Panc1 (cell line): Measurements from ENCODE around the gene HNRNPAB. TPM values are rescaled to one million over a fixed set of nuclear protein-coding genes. Genes with fewer than 3 reads are reported as not detected.

ENCODE experiments used
- ATAC-seq: fragments of 200-7000 bp; cut with Tn5 transposase; 2 replicates; pipeline ENCODE4 v1.9.1; 2020; ENCODE audit warnings: mild to moderate bottlenecking, moderate library complexity
- BruUV-seq: library from RNA; stranded (reverse); fragments of 400-500 nt; replicated peaks from 2 replicates; lab custom pipeline; 2021; lab: Mats Ljungman, UMichigan
- CTCF ChIA-PET: fragments of 300-600 bp; sonication (Branson Sonifier 250); formaldehyde crosslinking; loops from one replicate; lab custom pipeline; 2022; ENCODE audit warnings: antibody characterized with exemption; lab: Charles Lee
- POLR2A ChIA-PET: fragments of 300-600 bp; sonication (Branson Sonifier 250); formaldehyde crosslinking; loops from one replicate; lab custom pipeline; 2022; ENCODE audit warnings: antibody characterized with exemption; lab: Charles Lee
- DNase-seq: peaks from one replicate; pipeline ENCODE4 v3.0.0-alpha.2; 2010; ENCODE audit warnings: low read depth, low spot score
- H3K27ac ChIP-seq: 2 replicates; pipeline ENCODE4 v1.5.1; 2011; ENCODE audit warnings: mild to moderate bottlenecking, low read length, inconsistent platforms
- H3K27me3 ChIP-seq: fragments of 200-500 bp; sonication (Bioruptor generic); 2 replicates; pipeline ENCODE4 v1.6.0; 2014; ENCODE audit warnings: low read length, inconsistent platforms; ENCODE audit not compliant: control insufficient read depth, insufficient read depth
- H3K36me3 ChIP-seq: fragments of 200-500 bp; sonication (Bioruptor generic); 2 replicates; pipeline ENCODE4 v1.5.1; 2014; ENCODE audit warnings: inconsistent platforms, mild to moderate bottlenecking, low read length, moderate library complexity; ENCODE audit not compliant: control insufficient read depth, insufficient read depth
- H3K4me1 ChIP-seq: 2 replicates; pipeline ENCODE4 v1.5.1; 2011; ENCODE audit warnings: inconsistent platforms, mild to moderate bottlenecking, low read length, moderate library complexity; ENCODE audit not compliant: control insufficient read depth, insufficient read depth
- H3K4me3 ChIP-seq, 2 experiments: 2 replicates each; pipeline ENCODE4 v1.5.1; 2011 to 2012; ENCODE audit warnings: low read depth in 2 of 2, low read length in 2 of 2, mild to moderate bottlenecking in 2 of 2, inconsistent platforms in 1 of 2, moderate library complexity in 1 of 2
- H3K9me3 ChIP-seq: fragments of 200-500 bp; sonication (Bioruptor generic); 2 replicates; pipeline ENCODE4 v1.5.1; 2014; ENCODE audit warnings: low read depth, mild to moderate bottlenecking, inconsistent platforms, low read length, moderate library complexity; ENCODE audit not compliant: control insufficient read depth, insufficient read depth
- POLR2AphosphoS5 ChIP-seq: IDR thresholded peaks from 2 replicates; pipeline ENCODE4 v1.6.1; 2012; ENCODE audit warnings: mild to moderate bottlenecking, low read depth, low read length, moderate library complexity
- SIN3A ChIP-seq: IDR thresholded peaks from 2 replicates; pipeline ENCODE4 v1.6.1; 2012; ENCODE audit warnings: low read depth, mild to moderate bottlenecking, low read length, moderate library complexity, borderline replicate concordance; ENCODE audit not compliant: insufficient read depth
- TCF7L2 ChIP-seq: IDR thresholded peaks from 2 replicates; pipeline ENCODE4 v1.6.1; 2011; ENCODE audit warnings: mild to moderate bottlenecking, low read depth, low read length, inconsistent platforms
- in situ Hi-C: cut with HindIII; loops from 2 replicates; pipeline ENCODE4 v1.10.0; 2016; ENCODE audit warnings: low sequenced_read_pairs, low pct_unique_long_range_greater_than_20kb
- intact Hi-C: fragments of 100-400 bp; cut with micrococcal nuclease; formaldehyde crosslinking; loops from one replicate; pipeline ENCODE4 v1.10.0; 2022; ENCODE audit not compliant: unreplicated experiment
- total RNA-seq: library from RNA; stranded (reverse); gene quantifications from one replicate; pipeline ENCODE4 v1.2.1, GENCODE V29; 2021; ENCODE audit not compliant: unreplicated experiment
- TF ChIP-seq, protein P1 (sequence below): fragments of 450-650 bp; IDR thresholded peaks from 2 replicates; pipeline ENCODE4 v1.5.1; 2017; ENCODE audit warnings: mild to moderate bottlenecking
- TF ChIP-seq, protein P2 (sequence below), 2 experiments: IDR thresholded peaks; 2 replicates each; pipeline ENCODE4 v1.6.1; 2011 to 2012; ENCODE audit warnings: low read depth in 2 of 2, control low read depth in 1 of 2, low read length in 1 of 2, mild to moderate bottlenecking in 1 of 2, moderate library complexity in 1 of 2; ENCODE audit not compliant: insufficient read depth in 1 of 2

The HNRNPAB gene
- total RNA-seq, 1 experiment from 2014 or later = 273 TPM

DNA sequence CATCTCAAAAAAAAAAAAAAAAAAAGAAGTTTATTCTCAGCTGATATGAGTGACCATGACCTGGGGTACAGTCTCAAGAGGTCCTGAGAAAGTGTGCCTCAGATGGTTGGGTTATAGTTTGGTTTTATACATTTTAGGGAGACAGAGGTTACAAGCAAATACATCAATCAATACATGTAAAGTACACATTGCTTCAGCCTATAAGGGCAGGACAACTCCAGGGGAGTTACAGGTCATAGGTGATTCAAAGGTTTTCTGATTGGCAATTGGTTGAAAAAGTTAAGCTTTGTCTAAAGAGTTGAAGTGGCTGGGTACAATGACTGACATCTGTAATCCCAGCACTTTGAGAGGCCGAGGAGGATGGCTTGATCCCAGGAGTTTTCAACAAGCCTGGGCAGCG lies 14.9 kb upstream of the HNRNPAB start:
- CTCF ChIA-PET = no interaction called here
- DNase-seq = no peak

DNA sequence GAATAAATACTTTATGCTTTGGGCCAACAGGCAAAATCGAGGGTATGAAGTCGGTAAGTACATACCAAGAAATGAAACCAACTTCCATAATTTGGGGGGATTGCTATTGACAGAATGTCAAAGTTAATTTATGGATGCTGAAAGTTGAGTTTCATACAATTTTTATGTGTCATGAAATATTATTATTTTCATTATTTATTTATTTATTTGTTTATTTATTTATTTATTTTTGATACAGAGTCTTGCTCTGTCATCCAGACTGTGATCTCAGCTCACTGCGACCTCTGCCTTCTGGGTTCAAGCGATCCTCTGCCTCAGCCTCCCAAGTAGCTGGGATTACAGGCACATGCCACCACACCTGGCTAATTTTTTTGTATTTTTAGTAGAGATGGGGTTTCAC lies 12.7 kb upstream of the HNRNPAB start:
- intact Hi-C loops (no loop called here), in situ Hi-C loops (no loop called here)
- no peaks in the 10 kb centered on the region for H3K9me3 ChIP-seq
- ChIA-PET CTCF (no interaction called here), POLR2A (no interaction called here)
- TF ChIP-seq, protein P1, sequence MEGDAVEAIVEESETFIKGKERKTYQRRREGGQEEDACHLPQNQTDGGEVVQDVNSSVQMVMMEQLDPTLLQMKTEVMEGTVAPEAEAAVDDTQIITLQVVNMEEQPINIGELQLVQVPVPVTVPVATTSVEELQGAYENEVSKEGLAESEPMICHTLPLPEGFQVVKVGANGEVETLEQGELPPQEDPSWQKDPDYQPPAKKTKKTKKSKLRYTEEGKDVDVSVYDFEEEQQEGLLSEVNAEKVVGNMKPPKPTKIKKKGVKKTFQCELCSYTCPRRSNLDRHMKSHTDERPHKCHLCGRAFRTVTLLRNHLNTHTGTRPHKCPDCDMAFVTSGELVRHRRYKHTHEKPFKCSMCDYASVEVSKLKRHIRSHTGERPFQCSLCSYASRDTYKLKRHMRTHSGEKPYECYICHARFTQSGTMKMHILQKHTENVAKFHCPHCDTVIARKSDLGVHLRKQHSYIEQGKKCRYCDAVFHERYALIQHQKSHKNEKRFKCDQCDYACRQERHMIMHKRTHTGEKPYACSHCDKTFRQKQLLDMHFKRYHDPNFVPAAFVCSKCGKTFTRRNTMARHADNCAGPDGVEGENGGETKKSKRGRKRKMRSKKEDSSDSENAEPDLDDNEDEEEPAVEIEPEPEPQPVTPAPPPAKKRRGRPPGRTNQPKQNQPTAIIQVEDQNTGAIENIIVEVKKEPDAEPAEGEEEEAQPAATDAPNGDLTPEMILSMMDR = no peak
- TF ChIP-seq, protein P2, sequence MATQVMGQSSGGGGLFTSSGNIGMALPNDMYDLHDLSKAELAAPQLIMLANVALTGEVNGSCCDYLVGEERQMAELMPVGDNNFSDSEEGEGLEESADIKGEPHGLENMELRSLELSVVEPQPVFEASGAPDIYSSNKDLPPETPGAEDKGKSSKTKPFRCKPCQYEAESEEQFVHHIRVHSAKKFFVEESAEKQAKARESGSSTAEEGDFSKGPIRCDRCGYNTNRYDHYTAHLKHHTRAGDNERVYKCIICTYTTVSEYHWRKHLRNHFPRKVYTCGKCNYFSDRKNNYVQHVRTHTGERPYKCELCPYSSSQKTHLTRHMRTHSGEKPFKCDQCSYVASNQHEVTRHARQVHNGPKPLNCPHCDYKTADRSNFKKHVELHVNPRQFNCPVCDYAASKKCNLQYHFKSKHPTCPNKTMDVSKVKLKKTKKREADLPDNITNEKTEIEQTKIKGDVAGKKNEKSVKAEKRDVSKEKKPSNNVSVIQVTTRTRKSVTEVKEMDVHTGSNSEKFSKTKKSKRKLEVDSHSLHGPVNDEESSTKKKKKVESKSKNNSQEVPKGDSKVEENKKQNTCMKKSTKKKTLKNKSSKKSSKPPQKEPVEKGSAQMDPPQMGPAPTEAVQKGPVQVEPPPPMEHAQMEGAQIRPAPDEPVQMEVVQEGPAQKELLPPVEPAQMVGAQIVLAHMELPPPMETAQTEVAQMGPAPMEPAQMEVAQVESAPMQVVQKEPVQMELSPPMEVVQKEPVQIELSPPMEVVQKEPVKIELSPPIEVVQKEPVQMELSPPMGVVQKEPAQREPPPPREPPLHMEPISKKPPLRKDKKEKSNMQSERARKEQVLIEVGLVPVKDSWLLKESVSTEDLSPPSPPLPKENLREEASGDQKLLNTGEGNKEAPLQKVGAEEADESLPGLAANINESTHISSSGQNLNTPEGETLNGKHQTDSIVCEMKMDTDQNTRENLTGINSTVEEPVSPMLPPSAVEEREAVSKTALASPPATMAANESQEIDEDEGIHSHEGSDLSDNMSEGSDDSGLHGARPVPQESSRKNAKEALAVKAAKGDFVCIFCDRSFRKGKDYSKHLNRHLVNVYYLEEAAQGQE (IDR thresholded peaks at IDR 0.05; ENCODE audit: insufficient read depth in 1 of 2, low read depth in 2 of 2, low read length in 1 of 2) = no peak
- TF ChIP-seq TCF7L2 = no peak
- no peak for TF ChIP-seq POLR2AphosphoS5
- no peak for TF ChIP-seq SIN3A
- no peak for DNase-seq
- no TSS peak for BruUV-seq
- no peaks in the 10 kb centered on the region for H3K36me3 ChIP-seq
- no peak overlapping the region for H3K27ac ChIP-seq
- no peaks in the 10 kb centered on the region for H3K4me1 ChIP-seq
- ATAC-seq = no peak
- H3K4me3 ChIP-seq = no peak overlapping the region
- no peaks in the 10 kb centered on the region for H3K27me3 ChIP-seq

More for the DNA sequence above, 14.9 kb upstream of the HNRNPAB start:
- Histone ChIP-seq H3K4me1 (no peaks in the 10 kb centered on the region), H3K9me3 (no peaks in the 10 kb centered on the region), H3K4me3 (no peak overlapping the region), H3K27me3 (no peaks in the 10 kb centered on the region), H3K27ac (no peak overlapping the region), H3K36me3 (no peaks in the 10 kb centered on the region)
- no peak for TF ChIP-seq SIN3A
- TF ChIP-seq, protein P1 = no peak
- no TSS peak for BruUV-seq
- POLR2A ChIA-PET = interaction anchor here (0.6 kb wide), 1 partner anchor 31 kb away, joined by 5 read pairs; no protein-coding TSS in a partner anchor
- in situ Hi-C loops (no loop called here), intact Hi-C loops (no loop called here)
- no peak for ATAC-seq

DNA sequence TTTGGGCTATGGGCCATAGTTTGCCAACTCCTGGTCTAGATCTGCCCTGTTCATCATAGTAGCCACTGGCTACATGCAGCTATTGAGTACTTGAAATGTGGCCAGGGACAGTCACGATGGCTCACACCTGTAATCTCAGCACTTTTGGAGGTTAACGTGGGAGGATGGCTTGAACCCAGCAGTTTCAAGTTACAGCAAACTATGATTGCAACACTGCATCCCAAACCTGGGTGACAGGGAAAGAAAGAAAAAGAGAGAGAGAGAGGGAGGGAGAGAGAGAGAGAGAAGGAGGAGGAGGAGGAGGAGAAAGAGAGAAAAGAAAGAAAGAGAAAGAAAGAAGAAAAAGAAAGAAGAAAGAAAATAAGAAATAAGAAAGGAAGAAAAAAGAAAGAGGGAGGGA lies 12.1 kb upstream of the HNRNPAB start:
- H3K27me3 ChIP-seq = no peaks in the 10 kb centered on the region
- ATAC-seq (no peak), DNase-seq (no peak)
- in situ Hi-C loops (no loop called here), intact Hi-C loops (no loop called here)
- H3K36me3 ChIP-seq = no peaks in the 10 kb centered on the region
- no peak overlapping the region for H3K27ac ChIP-seq
- TF ChIP-seq TCF7L2 (no peak), POLR2AphosphoS5 (no peak), SIN3A (no peak)
- TF ChIP-seq, protein P1 = no peak
- TF ChIP-seq, protein P2 (IDR thresholded peaks at IDR 0.05; ENCODE audit: insufficient read depth in 1 of 2, low read depth in 2 of 2, low read length in 1 of 2) = no peak
- H3K9me3 ChIP-seq = no peaks in the 10 kb centered on the region
- H3K4me3 ChIP-seq = no peak overlapping the region
- H3K4me1 ChIP-seq = no peaks in the 10 kb centered on the region
- ChIA-PET CTCF (no interaction called here), POLR2A (no interaction called here)
- no TSS peak for BruUV-seq
